Measurements from ENCODE around the gene COL4A6.

COL4A6 gene

DNA sequence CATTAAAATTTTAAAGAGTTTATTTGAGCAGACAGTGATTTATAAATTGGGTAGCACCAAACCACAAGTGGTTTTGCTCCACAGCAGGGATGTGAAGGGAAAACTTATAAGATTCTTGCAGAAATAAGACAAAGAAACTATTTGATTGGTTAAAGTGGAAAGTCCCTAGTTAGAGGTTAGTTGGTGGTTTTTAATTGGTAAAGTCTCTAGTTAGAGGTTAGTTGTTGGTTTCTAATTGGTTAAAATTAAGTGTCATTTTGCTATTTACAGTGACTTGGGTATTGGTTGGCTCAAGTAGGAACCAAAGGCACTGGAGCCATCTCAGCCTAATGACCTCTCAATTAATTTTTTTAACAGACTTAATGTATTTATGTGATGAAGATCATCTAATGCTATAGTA, 323.7 kb downstream of the COL4A6 start:
- TF ChIP-seq, protein P1, sequence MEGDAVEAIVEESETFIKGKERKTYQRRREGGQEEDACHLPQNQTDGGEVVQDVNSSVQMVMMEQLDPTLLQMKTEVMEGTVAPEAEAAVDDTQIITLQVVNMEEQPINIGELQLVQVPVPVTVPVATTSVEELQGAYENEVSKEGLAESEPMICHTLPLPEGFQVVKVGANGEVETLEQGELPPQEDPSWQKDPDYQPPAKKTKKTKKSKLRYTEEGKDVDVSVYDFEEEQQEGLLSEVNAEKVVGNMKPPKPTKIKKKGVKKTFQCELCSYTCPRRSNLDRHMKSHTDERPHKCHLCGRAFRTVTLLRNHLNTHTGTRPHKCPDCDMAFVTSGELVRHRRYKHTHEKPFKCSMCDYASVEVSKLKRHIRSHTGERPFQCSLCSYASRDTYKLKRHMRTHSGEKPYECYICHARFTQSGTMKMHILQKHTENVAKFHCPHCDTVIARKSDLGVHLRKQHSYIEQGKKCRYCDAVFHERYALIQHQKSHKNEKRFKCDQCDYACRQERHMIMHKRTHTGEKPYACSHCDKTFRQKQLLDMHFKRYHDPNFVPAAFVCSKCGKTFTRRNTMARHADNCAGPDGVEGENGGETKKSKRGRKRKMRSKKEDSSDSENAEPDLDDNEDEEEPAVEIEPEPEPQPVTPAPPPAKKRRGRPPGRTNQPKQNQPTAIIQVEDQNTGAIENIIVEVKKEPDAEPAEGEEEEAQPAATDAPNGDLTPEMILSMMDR (IDR thresholded peaks at IDR 0.05; ENCODE audit: insufficient read depth, low read depth, low read length, missing control alignments), result no peak
- H3K4me3 ChIP-seq (ENCODE audit: low read length), result no peak overlapping the region
- DNase-seq (ENCODE audit: low read depth), result no peak
